Measurements from ENCODE around the gene COG7. TPM values are rescaled to one million over a fixed set of nuclear protein-coding genes. Genes with fewer than 3 reads are reported as not detected.

The COG7 gene
- total and polyA plus RNA-seq, 2 donors (not counting 3 experiments of a cell fraction or from before 2014, with no cell fraction given): 24.1 to 42.0 TPM

DNA sequence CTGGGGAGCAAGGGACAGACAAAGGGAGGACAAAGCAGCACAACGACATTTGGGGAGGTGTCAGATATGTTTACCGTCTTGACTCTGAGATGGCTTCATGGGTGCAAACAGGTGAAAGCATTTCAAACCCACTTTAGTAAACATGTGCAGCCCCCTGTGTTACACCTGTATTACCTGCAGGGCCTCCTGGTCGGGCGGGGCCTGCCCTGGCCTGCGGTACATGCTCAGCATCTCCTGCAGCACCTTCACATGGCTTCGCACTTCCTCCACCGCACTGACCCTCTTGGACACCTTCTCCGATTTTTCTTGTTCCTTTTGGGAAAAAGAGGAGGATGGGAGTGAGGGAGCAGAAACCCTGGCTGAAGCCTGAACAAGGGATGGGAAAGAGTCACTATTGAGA lies 32.9 kb upstream of the COG7 start:
- FAIRE-seq (no peak), DNase-seq (ENCODE audit: low read depth, low spot score) (no peak)
- TF ChIP-seq JUN (IDR thresholded peaks at IDR 0.05; ENCODE audit: borderline replicate concordance, insufficient read depth, insufficient read length, low read depth): no peak
- no peak for TF ChIP-seq POLR2A (IDR thresholded peaks at IDR 0.05; ENCODE audit: low read depth, low read length)
- TF ChIP-seq GATA2 (IDR thresholded peaks at IDR 0.05; ENCODE audit: insufficient read depth, insufficient read length, low read depth, low read length): no peak
- no peak for TF ChIP-seq MYC (IDR thresholded peaks at IDR 0.05; ENCODE audit: low read depth, low read length)
- TF ChIP-seq POLR2AphosphoS5 (IDR thresholded peaks at IDR 0.05; ENCODE audit: insufficient read depth, low read depth, low read length): no peak
- TF ChIP-seq, protein P1, sequence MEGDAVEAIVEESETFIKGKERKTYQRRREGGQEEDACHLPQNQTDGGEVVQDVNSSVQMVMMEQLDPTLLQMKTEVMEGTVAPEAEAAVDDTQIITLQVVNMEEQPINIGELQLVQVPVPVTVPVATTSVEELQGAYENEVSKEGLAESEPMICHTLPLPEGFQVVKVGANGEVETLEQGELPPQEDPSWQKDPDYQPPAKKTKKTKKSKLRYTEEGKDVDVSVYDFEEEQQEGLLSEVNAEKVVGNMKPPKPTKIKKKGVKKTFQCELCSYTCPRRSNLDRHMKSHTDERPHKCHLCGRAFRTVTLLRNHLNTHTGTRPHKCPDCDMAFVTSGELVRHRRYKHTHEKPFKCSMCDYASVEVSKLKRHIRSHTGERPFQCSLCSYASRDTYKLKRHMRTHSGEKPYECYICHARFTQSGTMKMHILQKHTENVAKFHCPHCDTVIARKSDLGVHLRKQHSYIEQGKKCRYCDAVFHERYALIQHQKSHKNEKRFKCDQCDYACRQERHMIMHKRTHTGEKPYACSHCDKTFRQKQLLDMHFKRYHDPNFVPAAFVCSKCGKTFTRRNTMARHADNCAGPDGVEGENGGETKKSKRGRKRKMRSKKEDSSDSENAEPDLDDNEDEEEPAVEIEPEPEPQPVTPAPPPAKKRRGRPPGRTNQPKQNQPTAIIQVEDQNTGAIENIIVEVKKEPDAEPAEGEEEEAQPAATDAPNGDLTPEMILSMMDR (IDR thresholded peaks at IDR 0.05; ENCODE audit: extremely low read depth in 1 of 2, insufficient read depth in 1 of 2, low read depth in 1 of 2, low read length in 2 of 2): no peak
- TF ChIP-seq, protein P2, sequence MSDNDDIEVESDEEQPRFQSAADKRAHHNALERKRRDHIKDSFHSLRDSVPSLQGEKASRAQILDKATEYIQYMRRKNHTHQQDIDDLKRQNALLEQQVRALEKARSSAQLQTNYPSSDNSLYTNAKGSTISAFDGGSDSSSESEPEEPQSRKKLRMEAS (IDR thresholded peaks at IDR 0.05; ENCODE audit: insufficient read depth, insufficient read length): no peak
- TF ChIP-seq FOS (IDR thresholded peaks at IDR 0.05; ENCODE audit: borderline replicate concordance, insufficient read depth, low read length): no peak
- no peak for TF ChIP-seq EZH2 (IDR thresholded peaks at IDR 0.05; ENCODE audit: borderline replicate concordance, low read depth, low read length, severe bottlenecking)
- H4K20me1 ChIP-seq (replicated peaks; ENCODE audit: control insufficient read depth, extremely low read depth, insufficient read depth, low read length): no peaks in the 10 kb centered on the region
- H3K27me3 ChIP-seq (ENCODE audit: control insufficient read depth in 2 of 2, insufficient read depth in 2 of 2, low read length in 2 of 2): no peaks in the 10 kb centered on the region
- H3K4me3 ChIP-seq (replicated peaks in 1 of 3; ENCODE audit: insufficient read depth in 1 of 3, low read depth in 1 of 3, low read length in 3 of 3): no peak overlapping the region
- no peaks in the 10 kb centered on the region for H3K9me1 ChIP-seq (replicated peaks; ENCODE audit: control insufficient read depth, extremely low read depth, insufficient read depth, low read length)
- H3K4me2 ChIP-seq (ENCODE audit: insufficient read depth, low read length): no peak overlapping the region
- POLR2A ChIA-PET: no interaction called here
- CTCF ChIA-PET: no interaction called here
- no peak overlapping the region for H2AFZ ChIP-seq (ENCODE audit: low read depth, low read length)
- intact Hi-C loops (cut with micrococcal nuclease): no loop called here
- no peak overlapping the region for H3K27ac ChIP-seq (ENCODE audit: insufficient read depth, low read depth, low read length)
- H3K79me2 ChIP-seq (ENCODE audit: control insufficient read depth, insufficient read depth, low read length): no peaks in the 10 kb centered on the region
- H3K9me3 ChIP-seq (replicated peaks; ENCODE audit: control insufficient read depth, insufficient read depth, low read length): no peaks in the 10 kb centered on the region
- peaks cover 9 to 42% of the 10 kb centered on the region in 2 experiments for H3K36me3 ChIP-seq (ENCODE audit: control insufficient read depth in 2 of 2, extremely low read depth in 1 of 2, insufficient read depth in 2 of 2, low read length in 2 of 2)
- BruUV-seq (replicated peaks): no TSS peak
- dilution Hi-C loops (cut with MboI; ENCODE audit: extremely low pct_ligation_motif_present, low sequenced_read_pairs): no loop called here
- H3K4me1 ChIP-seq (ENCODE audit: control insufficient read depth, extremely low read depth, insufficient read depth, low read length): no peaks in the 10 kb centered on the region
- H3K9ac ChIP-seq (replicated peaks; ENCODE audit: extremely low read depth, insufficient read depth, low read length): no peak overlapping the region
